ENCODE results near the gene NHP2.

GRCh38 chr5:178117923-178118701 lies 35.6 kb downstream of the NHP2 start:
- TF ChIP-seq CTCF (IDR thresholded peaks at IDR 0.05) = no peak
- no peak for TF ChIP-seq ZFX (IDR thresholded peaks at IDR 0.05; ENCODE audit: borderline replicate concordance)

Measured in 22Rv1 (cell line).